Measurements from ENCODE around the gene ATF2.

DNA sequence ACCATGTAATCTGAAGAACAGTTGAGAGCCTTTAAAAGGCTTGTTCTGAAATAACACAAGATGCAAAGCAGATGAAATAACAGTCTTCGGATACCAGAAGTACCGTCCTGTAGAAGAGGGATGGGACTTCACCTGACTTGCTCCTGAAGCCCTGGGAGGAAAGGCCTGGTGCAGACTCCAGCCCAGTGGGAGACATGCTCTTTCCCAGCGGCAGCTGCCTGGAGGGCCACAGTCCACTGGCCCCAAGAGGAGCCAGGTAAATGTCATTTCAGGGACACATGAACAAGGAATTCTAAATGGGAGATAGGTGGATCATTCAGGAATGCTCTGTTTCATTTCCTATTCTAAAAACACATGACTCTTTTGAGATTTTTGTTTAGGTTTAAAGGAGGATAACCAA lies 140.2 kb downstream of the ATF2 start:
- TF ChIP-seq, protein P1, sequence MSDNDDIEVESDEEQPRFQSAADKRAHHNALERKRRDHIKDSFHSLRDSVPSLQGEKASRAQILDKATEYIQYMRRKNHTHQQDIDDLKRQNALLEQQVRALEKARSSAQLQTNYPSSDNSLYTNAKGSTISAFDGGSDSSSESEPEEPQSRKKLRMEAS (IDR thresholded peaks at IDR 0.05; ENCODE audit: insufficient read depth, insufficient read length), result no peak
- TF ChIP-seq POLR2A (IDR thresholded peaks at IDR 0.05; ENCODE audit: low read depth, low read length) (no peak), EZH2 (IDR thresholded peaks at IDR 0.05; ENCODE audit: borderline replicate concordance, low read depth, low read length, severe bottlenecking) (no peak), MYC (IDR thresholded peaks at IDR 0.05; ENCODE audit: low read depth, low read length) (no peak)
- TF ChIP-seq, protein P2, sequence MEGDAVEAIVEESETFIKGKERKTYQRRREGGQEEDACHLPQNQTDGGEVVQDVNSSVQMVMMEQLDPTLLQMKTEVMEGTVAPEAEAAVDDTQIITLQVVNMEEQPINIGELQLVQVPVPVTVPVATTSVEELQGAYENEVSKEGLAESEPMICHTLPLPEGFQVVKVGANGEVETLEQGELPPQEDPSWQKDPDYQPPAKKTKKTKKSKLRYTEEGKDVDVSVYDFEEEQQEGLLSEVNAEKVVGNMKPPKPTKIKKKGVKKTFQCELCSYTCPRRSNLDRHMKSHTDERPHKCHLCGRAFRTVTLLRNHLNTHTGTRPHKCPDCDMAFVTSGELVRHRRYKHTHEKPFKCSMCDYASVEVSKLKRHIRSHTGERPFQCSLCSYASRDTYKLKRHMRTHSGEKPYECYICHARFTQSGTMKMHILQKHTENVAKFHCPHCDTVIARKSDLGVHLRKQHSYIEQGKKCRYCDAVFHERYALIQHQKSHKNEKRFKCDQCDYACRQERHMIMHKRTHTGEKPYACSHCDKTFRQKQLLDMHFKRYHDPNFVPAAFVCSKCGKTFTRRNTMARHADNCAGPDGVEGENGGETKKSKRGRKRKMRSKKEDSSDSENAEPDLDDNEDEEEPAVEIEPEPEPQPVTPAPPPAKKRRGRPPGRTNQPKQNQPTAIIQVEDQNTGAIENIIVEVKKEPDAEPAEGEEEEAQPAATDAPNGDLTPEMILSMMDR (IDR thresholded peaks at IDR 0.05; ENCODE audit: extremely low read depth in 1 of 2, insufficient read depth in 1 of 2, low read depth in 1 of 2, low read length in 2 of 2), result no peak

Measured in endothelial cell of umbilical vein (primary cell).